GM21381 (cell line): ENCODE measurements around the gene GCA.

ENCODE experiments used
- ATAC-seq: cut with Tn5 transposase; IDR thresholded peaks from one replicate; pipeline ENCODE4 v1.9.1; 2021; ENCODE audit warnings: mild to moderate bottlenecking, moderate library complexity; ENCODE audit not compliant: unreplicated experiment

Gene GCA

GRCh38 chr2:162403884-162404283, 60.0 kb downstream of the GCA start:
- ATAC-seq, result no peak
